Measurements from ENCODE around the gene ADCY7. TPM values are rescaled to one million over a fixed set of nuclear protein-coding genes. Genes with fewer than 3 reads are reported as not detected.

ADCY7 gene
- total and polyA plus RNA-seq, 2 of the 4 experiments (the other 2 are of a cell fraction), result 15.2 to 17.1 TPM

GRCh38 chr16:50294955-50295354, 28.6 kb downstream of the ADCY7 start:
- H3K4ac ChIP-seq (ENCODE audit: low read depth, low read length), result no peak overlapping the region
- dilution Hi-C loops (cut with HindIII; ENCODE audit: low sequenced_read_pairs, unreplicated experiment) (no loop called here), in situ Hi-C loops (cut with MboI; ENCODE audit: low sequenced_read_pairs) (no loop called here), intact Hi-C loops (cut with micrococcal nuclease) (no loop called here)
- H4K91ac ChIP-seq (ENCODE audit: insufficient read depth, low read depth, low read length), result no peak overlapping the region
- TF ChIP-seq RFX5 (IDR thresholded peaks at IDR 0.05; ENCODE audit: low read depth, low read length), result no peak
- TF ChIP-seq SMC3 (IDR thresholded peaks at IDR 0.05; ENCODE audit: low read depth, low read length), result no peak
- TF ChIP-seq MXI1 (IDR thresholded peaks at IDR 0.05; ENCODE audit: borderline replicate concordance, low read depth, low read length), result no peak
- no peak for TF ChIP-seq CEBPB (IDR thresholded peaks at IDR 0.05; ENCODE audit: low read depth, low read length)
- no peak overlapping the region for H3K56ac ChIP-seq (ENCODE audit: extremely low read depth, insufficient read depth, low read length)
- no peaks in the 10 kb centered on the region for H3K4me1 ChIP-seq (ENCODE audit: control insufficient read depth, insufficient read depth, low read length)
- no peak overlapping the region for H2BK15ac ChIP-seq (ENCODE audit: low read depth, low read length)
- no peak overlapping the region for H3K18ac ChIP-seq (ENCODE audit: low read depth, low read length)
- peak overlapping the region; percentile 55 for H2AK9ac ChIP-seq (replicated peaks; ENCODE audit: low read depth, low read length, poor library complexity)
- no peaks in the 10 kb centered on the region; a peak in 1 of 4 replicates for H3K79me1 ChIP-seq (ENCODE audit: low read depth in 1 of 2, low read length in 2 of 2)
- no peaks in the 10 kb centered on the region for H3K9me3 ChIP-seq (ENCODE audit: control insufficient read depth, insufficient read depth, low read length)
- no peak overlapping the region for H3K4me2 ChIP-seq (ENCODE audit: low read depth, low read length)
- WGBS, 2 experiments (ENCODE audit: extremely low coverage in 2 of 2, insufficient read length in 1 of 2), result no CpG with 5 or more reads among the region's 4 CpGs
- no peak overlapping the region for H3K4me3 ChIP-seq (ENCODE audit: insufficient read depth, low read depth, low read length)
- BruUV-seq (replicated peaks), result no TSS peak
- no peak overlapping the region for H2BK120ac ChIP-seq (ENCODE audit: low read depth, low read length)
- no peak overlapping the region for H2BK20ac ChIP-seq (ENCODE audit: low read depth, low read length)
- no peak for DNase-seq
- no peak overlapping the region for H3K27ac ChIP-seq (ENCODE audit: insufficient read depth, low read length)
- H4K20me1 ChIP-seq (ENCODE audit: insufficient read depth, low read length), result no peaks in the 10 kb centered on the region
- ATAC-seq (ENCODE audit: low read depth), result no peak
- no peak overlapping the region for H3K9ac ChIP-seq (ENCODE audit: low read depth, low read length)
- no peak overlapping the region for H2AK5ac ChIP-seq (ENCODE audit: low read depth, low read length)
- H2BK5ac ChIP-seq (ENCODE audit: low read depth, low read length, poor library complexity, severe bottlenecking), result no peak overlapping the region
- no peak overlapping the region for H3K23ac ChIP-seq (ENCODE audit: low read depth, low read length)
- H3K36me3 ChIP-seq (ENCODE audit: control insufficient read depth, insufficient read depth, low read length), result peaks cover 7% of the 10 kb centered on the region; the same call in 1 of the 2 replicates
- no peak overlapping the region for H3K14ac ChIP-seq (replicated peaks; ENCODE audit: low read depth, low read length)
- H4K5ac ChIP-seq (ENCODE audit: low read depth, low read length), result no peak overlapping the region
- CTCF ChIA-PET, result no interaction called here
- no peak overlapping the region for H2AFZ ChIP-seq (replicated peaks; ENCODE audit: low read length, poor library complexity)
- POLR2A ChIA-PET (ENCODE audit: unreplicated experiment), result interaction anchor here (0.6 kb wide), 1 partner anchor 10 kb away, joined by 4 read pairs; no protein-coding TSS in a partner anchor
- H3K27me3 ChIP-seq (ENCODE audit: control insufficient read depth, insufficient read depth, low read length), result no peaks in the 10 kb centered on the region
- H3K9me1 ChIP-seq (ENCODE audit: insufficient read depth, low read length), result 0 out of 2 replicates have a peak, but pooled peaks cover 3% of the 10 kb centered on the region
- no peak overlapping the region for H4K8ac ChIP-seq (ENCODE audit: low read depth in 2 of 2, low read length in 2 of 2)

All from IMR-90 (cell line).